ENCODE measurements around the gene EVA1C. TPM values are rescaled to one million over a fixed set of nuclear protein-coding genes. Genes with fewer than 3 reads are reported as not detected.

The EVA1C gene
- polyA plus RNA-seq, 1 donor from 2014 or later = 2.1 TPM

DNA sequence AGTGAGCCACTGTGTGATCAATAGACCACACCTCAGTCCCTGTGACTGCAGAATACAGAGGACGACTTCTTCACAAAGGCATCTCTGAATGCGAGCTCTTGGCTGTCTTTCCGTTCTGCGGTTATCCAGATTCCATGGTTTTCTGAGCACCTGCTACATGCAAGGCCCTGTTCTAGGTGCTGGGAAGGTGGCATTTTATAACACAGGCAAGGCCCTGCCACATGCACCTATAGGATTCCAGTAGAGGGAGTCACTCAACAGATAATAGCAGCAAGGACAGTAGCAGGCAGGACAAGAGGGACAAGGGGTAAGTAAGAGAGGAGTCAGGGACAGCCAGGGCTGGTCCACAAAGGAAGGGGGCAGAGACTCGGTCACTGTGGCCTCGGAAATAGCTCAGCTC lies 28.7 kb upstream of the EVA1C start:
- no peaks in the 10 kb centered on the region for H3F3A ChIP-seq (ENCODE audit: insufficient read depth, low read length, poor library complexity, severe bottlenecking)
- no peaks in the 10 kb centered on the region for H3K79me2 ChIP-seq (replicated peaks; ENCODE audit: insufficient read depth, low read length)
- no peaks in the 10 kb centered on the region for H3K27me3 ChIP-seq (ENCODE audit: insufficient read depth, low read depth, low read length)
- H3K36me3 ChIP-seq (ENCODE audit: insufficient read depth, low read length) = no peaks in the 10 kb centered on the region
- TF ChIP-seq EZH2 (IDR thresholded peaks at IDR 0.05; ENCODE audit: borderline replicate concordance, insufficient read depth, low read length, poor library complexity, severe bottlenecking) (no peak), RAD21 (conservative IDR thresholded peaks at IDR 0.05) (no peak), TAF1 (IDR thresholded peaks at IDR 0.05; ENCODE audit: low read depth) (no peak), SMC3 (conservative IDR thresholded peaks at IDR 0.05; ENCODE audit: poor library complexity) (no peak), MXI1 (conservative IDR thresholded peaks at IDR 0.05; ENCODE audit: poor library complexity, severe bottlenecking) (no peak), EP300 (conservative IDR thresholded peaks at IDR 0.05; ENCODE audit: poor library complexity, severe bottlenecking) (no peak), POLR2AphosphoS5 (IDR thresholded peaks at IDR 0.05) (no peak), REST (IDR thresholded peaks at IDR 0.05; ENCODE audit: borderline replicate concordance) (no peak)
- TF ChIP-seq, protein P1, sequence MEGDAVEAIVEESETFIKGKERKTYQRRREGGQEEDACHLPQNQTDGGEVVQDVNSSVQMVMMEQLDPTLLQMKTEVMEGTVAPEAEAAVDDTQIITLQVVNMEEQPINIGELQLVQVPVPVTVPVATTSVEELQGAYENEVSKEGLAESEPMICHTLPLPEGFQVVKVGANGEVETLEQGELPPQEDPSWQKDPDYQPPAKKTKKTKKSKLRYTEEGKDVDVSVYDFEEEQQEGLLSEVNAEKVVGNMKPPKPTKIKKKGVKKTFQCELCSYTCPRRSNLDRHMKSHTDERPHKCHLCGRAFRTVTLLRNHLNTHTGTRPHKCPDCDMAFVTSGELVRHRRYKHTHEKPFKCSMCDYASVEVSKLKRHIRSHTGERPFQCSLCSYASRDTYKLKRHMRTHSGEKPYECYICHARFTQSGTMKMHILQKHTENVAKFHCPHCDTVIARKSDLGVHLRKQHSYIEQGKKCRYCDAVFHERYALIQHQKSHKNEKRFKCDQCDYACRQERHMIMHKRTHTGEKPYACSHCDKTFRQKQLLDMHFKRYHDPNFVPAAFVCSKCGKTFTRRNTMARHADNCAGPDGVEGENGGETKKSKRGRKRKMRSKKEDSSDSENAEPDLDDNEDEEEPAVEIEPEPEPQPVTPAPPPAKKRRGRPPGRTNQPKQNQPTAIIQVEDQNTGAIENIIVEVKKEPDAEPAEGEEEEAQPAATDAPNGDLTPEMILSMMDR (IDR thresholded peaks at IDR 0.05; ENCODE audit: poor library complexity, severe bottlenecking) = no peak
- H4K20me1 ChIP-seq (ENCODE audit: insufficient read depth) = no peaks in the 10 kb centered on the region
- no peak overlapping the region for H3K4me2 ChIP-seq (ENCODE audit: low read length)
- no peak overlapping the region for H3K4me3 ChIP-seq (ENCODE audit: low read length)
- no peak overlapping the region for H2AFZ ChIP-seq (ENCODE audit: low read depth, low read length)
- no peak overlapping the region for H3K9ac ChIP-seq (ENCODE audit: low read length)
- no peak overlapping the region for H3K27ac ChIP-seq (ENCODE audit: low read length)
- H3K9me2 ChIP-seq (ENCODE audit: insufficient read depth, low read length) = no peaks in the 10 kb centered on the region
- no peaks in the 10 kb centered on the region for H3K9me3 ChIP-seq (ENCODE audit: low read length)

GRCh38 chr21:32386195-32386870 lies 26.2 kb upstream of the EVA1C start:
- peaks cover under 1% of the 10 kb centered on the region for H3K79me2 ChIP-seq (replicated peaks; ENCODE audit: insufficient read depth, low read length)
- H3K9ac ChIP-seq (ENCODE audit: low read length) = no peak overlapping the region
- TF ChIP-seq, protein P1 (IDR thresholded peaks at IDR 0.05; ENCODE audit: poor library complexity, severe bottlenecking) = no peak
- no peak for TF ChIP-seq SMC3 (conservative IDR thresholded peaks at IDR 0.05; ENCODE audit: poor library complexity)

More at GRCh38 chr21:32386195-32386870, 26.2 kb upstream of the EVA1C start:
- no peak overlapping the region for H3K4me3 ChIP-seq (ENCODE audit: low read length)
- no peak overlapping the region for H3K27ac ChIP-seq (ENCODE audit: low read length)
- H4K20me1 ChIP-seq (ENCODE audit: insufficient read depth) = no peaks in the 10 kb centered on the region
- H3K9me2 ChIP-seq (ENCODE audit: insufficient read depth, low read length) = no peaks in the 10 kb centered on the region
- no peaks in the 10 kb centered on the region for H3K27me3 ChIP-seq (ENCODE audit: insufficient read depth, low read depth, low read length)
- no peak overlapping the region for H2AFZ ChIP-seq (ENCODE audit: low read depth, low read length)
- no peaks in the 10 kb centered on the region for H3F3A ChIP-seq (ENCODE audit: insufficient read depth, low read length, poor library complexity, severe bottlenecking)
- no peaks in the 10 kb centered on the region for H3K36me3 ChIP-seq (ENCODE audit: insufficient read depth, low read length)
- H3K4me2 ChIP-seq (ENCODE audit: low read length) = no peak overlapping the region
- no peaks in the 10 kb centered on the region for H3K9me3 ChIP-seq (ENCODE audit: low read length)
